B cell (primary cell): Measurements from ENCODE around the gene TAF1C. TPM values are rescaled to one million over a fixed set of nuclear protein-coding genes. Genes with fewer than 3 reads are reported as not detected.

Source experiments
- ATAC-seq: fragments of 200-7000 bp; cut with Tn5 transposase; one replicate; pipeline ENCODE4 v1.10.0; 2021; ENCODE audit warnings: low read depth, mild to moderate bottlenecking, moderate number of reproducible peaks, moderate library complexity
- CTCF ChIA-PET: fragments of 350-600 bp; sonication (Branson Sonifier 250); formaldehyde crosslinking; loops from one replicate; lab custom pipeline; 2021; ENCODE audit warnings: antibody characterized with exemption, inconsistent platforms; lab: Charles Lee
- POLR2A ChIA-PET: fragments of 350-600 bp; sonication (Branson Sonifier 250); formaldehyde crosslinking; loops from one replicate; lab custom pipeline; 2021; ENCODE audit warnings: antibody characterized with exemption; lab: Charles Lee
- DNase-seq: peaks from one replicate; pipeline ENCODE4 v3.0.0; 2013
- H2AFZ ChIP-seq: 2 replicates; pipeline ENCODE4 v1.6.1; 2012; ENCODE audit warnings: mild to moderate bottlenecking, low read depth, low read length; ENCODE audit not compliant: insufficient read depth, poor library complexity, severe bottlenecking
- H3K27ac ChIP-seq, 2 donors: 1 replicate in 1 of 2; 2 replicates in 1 of 2; pipeline ENCODE4 v1.5.1; 2012 to 2013; ENCODE audit warnings: low read length in 2 of 2, mild to moderate bottlenecking in 2 of 2, moderate library complexity in 1 of 2
- H3K27me3 ChIP-seq, 4 experiments: fragments of 200-600 bp in 1 of 4; sonication (generic) in 1 of 4; replicated peaks in 1 of 4; 1 replicate in 2 of 4; 2 replicates in 2 of 4; pipeline versions ENCODE4 v1.6.1 to v1.7.0; 2013 to 2016; ENCODE audit warnings: low read length in 3 of 4, mild to moderate bottlenecking in 2 of 4, mixed read lengths in 1 of 4, moderate library complexity in 1 of 4; ENCODE audit not compliant: insufficient read depth in 4 of 4, control insufficient read depth in 3 of 4; ENCODE audit errors: control extremely low read depth in 1 of 4
- H3K36me3 ChIP-seq, 2 experiments: replicated peaks in 1 of 2; 1 replicate in 1 of 2; 2 replicates in 1 of 2; pipeline versions ENCODE4 v1.6.1 to v1.7.1; 2013; ENCODE audit warnings: low read length in 1 of 2; ENCODE audit not compliant: insufficient read depth in 2 of 2, control insufficient read depth in 1 of 2; ENCODE audit errors: control extremely low read depth in 1 of 2, extremely low read depth in 1 of 2
- H3K4me1 ChIP-seq, 2 donors: fragments of 200-600 bp in 1 of 2; sonication (generic) in 1 of 2; 1 replicate in 1 of 2; 2 replicates in 1 of 2; pipeline versions ENCODE4 v1.5.1 to v1.6.1; 2013 to 2017; ENCODE audit warnings: low read length in 2 of 2; ENCODE audit not compliant: control insufficient read depth in 2 of 2, insufficient read depth in 2 of 2
- H3K4me2 ChIP-seq: replicated peaks from 2 replicates; pipeline ENCODE3; 2012; ENCODE audit warnings: mild to moderate bottlenecking, low read depth, low read length; ENCODE audit not compliant: poor library complexity, severe bottlenecking
- H3K4me3 ChIP-seq, 5 experiments: fragments of 200-600 bp in 1 of 5; sonication (generic) in 1 of 5; 1 replicate in 3 of 5; 2 replicates in 2 of 5; pipeline versions ENCODE4 v1.5.1 to v1.7.0; 2011 to 2016; ENCODE audit warnings: low read length in 4 of 5, mild to moderate bottlenecking in 4 of 5, low read depth in 2 of 5, control low read depth in 1 of 5, moderate library complexity in 1 of 5; ENCODE audit not compliant: insufficient read depth in 1 of 5; ENCODE audit errors: control extremely low read depth in 1 of 5, extremely low read depth in 1 of 5
- H3K79me2 ChIP-seq: fragments of 200-600 bp; sonication (generic); one replicate; pipeline ENCODE4 v1.6.0; 2016; ENCODE audit warnings: low read length; ENCODE audit not compliant: control insufficient read depth, insufficient read depth
- H3K9ac ChIP-seq: fragments of 200-600 bp; sonication (generic); 2 replicates; pipeline ENCODE4 v1.6.1; 2017; ENCODE audit warnings: mild to moderate bottlenecking, low read length, moderate library complexity
- H3K9me3 ChIP-seq, 3 donors: one replicate each; pipeline versions ENCODE4 v1.6.1 to v1.7.1; 2013; ENCODE audit warnings: low read length in 2 of 3; ENCODE audit not compliant: control insufficient read depth in 2 of 3, insufficient read depth in 1 of 3; ENCODE audit errors: control extremely low read depth in 1 of 3
- H4K20me1 ChIP-seq: 2 replicates; pipeline ENCODE4 v1.6.0; 2012; ENCODE audit warnings: mild to moderate bottlenecking, low read length; ENCODE audit not compliant: insufficient read depth, control insufficient read depth, poor library complexity, severe bottlenecking
- H3K27ac Mint-ChIP-seq: one replicate; pipeline ENCODE4 v1.8.0; 2021; ENCODE audit warnings: mixed read lengths
- H3K27me3 Mint-ChIP-seq: one replicate; pipeline ENCODE4 v1.8.0; 2021; ENCODE audit warnings: mixed read lengths
- H3K4me1 Mint-ChIP-seq: one replicate; pipeline ENCODE4 v1.8.0; 2021; ENCODE audit warnings: mixed read lengths
- H3K4me3 Mint-ChIP-seq: one replicate; pipeline ENCODE4 v1.8.0; 2021; ENCODE audit warnings: mixed read lengths
- H3K9me3 Mint-ChIP-seq: one replicate; pipeline ENCODE4 v1.8.0; 2022; ENCODE audit warnings: mixed read lengths; ENCODE audit not compliant: insufficient read depth
- EZH2 ChIP-seq: IDR thresholded peaks from 2 replicates; pipeline ENCODE4 v1.6.1; 2012; ENCODE audit warnings: borderline replicate concordance, low read depth, mild to moderate bottlenecking, moderate library complexity, low read length; ENCODE audit not compliant: insufficient read depth, poor library complexity, severe bottlenecking
- WGBS: methylation state at CpG from one replicate; pipeline ENCODE4 v1.1.5; 2013; ENCODE audit warnings: missing lambda C conversion rate; ENCODE audit not compliant: insufficient coverage; 5-methylcytosine and 5-hydroxymethylcytosine counted together
- intact Hi-C: fragments of 100-400 bp; cut with micrococcal nuclease; formaldehyde crosslinking; loops from one replicate; pipeline ENCODE4 v1.10.0; 2022
- polyA plus RNA-seq: library from polyadenylated mRNA; depleted of rRNA; stranded (reverse); fragments of >200 nt; gene quantifications from 2 replicates; pipeline ENCODE4 v1.2.3, GENCODE V29; 2012
- total RNA-seq, 2 donors: library from RNA; stranded (reverse); fragments of 120-200 nt in 1 of 2; gene quantifications; 1 replicate in 1 of 2; 2 replicates in 1 of 2; pipeline versions ENCODE4 v1.2.3 to v1.2.4, GENCODE V29; 2013 to 2022
- TF ChIP-seq, protein P1 (sequence below): fragments of 200-600 bp; IDR thresholded peaks from one replicate; pipeline ENCODE4 v1.8.0; 2022; ENCODE audit warnings: antibody characterized with exemption, mild to moderate bottlenecking

The TAF1C gene
- total and polyA plus RNA-seq, 2 donors (not counting 1 experiment from before 2014, with no cell fraction given), result 115 to 125 TPM

DNA sequence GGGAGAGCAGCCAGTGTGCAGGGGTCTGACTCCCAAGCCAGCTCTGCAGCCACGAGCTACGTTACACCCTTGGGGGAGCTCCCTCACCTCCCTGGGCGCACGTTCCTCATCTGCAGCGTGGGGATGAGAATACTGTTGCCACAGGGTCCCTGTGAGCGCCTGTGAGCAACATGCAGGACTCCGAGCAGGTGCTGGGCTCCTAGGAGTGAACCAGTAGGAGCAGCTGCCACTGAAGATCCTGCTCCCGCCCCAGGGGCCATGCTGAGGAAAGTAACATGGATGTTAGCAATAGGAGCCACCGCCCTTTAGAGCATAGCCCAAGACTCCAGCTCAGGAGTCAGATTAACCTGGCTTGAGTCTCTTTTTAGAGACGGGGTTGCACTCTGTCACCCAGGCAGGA, 25.8 kb downstream of the TAF1C start:
- H3K9me3 ChIP-seq, result no peaks in the 10 kb centered on the region
- H4K20me1 ChIP-seq, result no peaks in the 10 kb centered on the region
- DNase-seq (no peak), ATAC-seq (no peak)
- H3K4me3 Mint-ChIP-seq, result no peak overlapping the region
- intact Hi-C loops, result no loop called here
- no peak overlapping the region for H3K4me2 ChIP-seq
- H3K27me3 ChIP-seq, result peaks cover 0 to 2% (median 0%) of the 10 kb centered on the region in 4 experiments
- no peaks in the 10 kb centered on the region for H3K4me1 ChIP-seq
- ChIA-PET POLR2A (interaction anchor here (0.9 kb wide), 1 partner anchor 45 kb away, joined by 3 read pairs; the partner anchor contains the start of gene MBTPS1), CTCF (no interaction called here)
- H3K79me2 ChIP-seq, result no peaks in the 10 kb centered on the region
- peaks cover 52% of the 10 kb centered on the region for H3K27me3 Mint-ChIP-seq
- H3K9me3 Mint-ChIP-seq, result no peaks in the 10 kb centered on the region
- H3K27ac ChIP-seq, result no peak overlapping the region
- H3K27ac Mint-ChIP-seq, result no peak overlapping the region
- no peaks in the 10 kb centered on the region for H3K36me3 ChIP-seq
- H3K9ac ChIP-seq, result no peak overlapping the region
- H3K4me1 Mint-ChIP-seq, result no peaks in the 10 kb centered on the region
- no peak overlapping the region for H3K4me3 ChIP-seq
- TF ChIP-seq EZH2, result no peak
- TF ChIP-seq, protein P1, sequence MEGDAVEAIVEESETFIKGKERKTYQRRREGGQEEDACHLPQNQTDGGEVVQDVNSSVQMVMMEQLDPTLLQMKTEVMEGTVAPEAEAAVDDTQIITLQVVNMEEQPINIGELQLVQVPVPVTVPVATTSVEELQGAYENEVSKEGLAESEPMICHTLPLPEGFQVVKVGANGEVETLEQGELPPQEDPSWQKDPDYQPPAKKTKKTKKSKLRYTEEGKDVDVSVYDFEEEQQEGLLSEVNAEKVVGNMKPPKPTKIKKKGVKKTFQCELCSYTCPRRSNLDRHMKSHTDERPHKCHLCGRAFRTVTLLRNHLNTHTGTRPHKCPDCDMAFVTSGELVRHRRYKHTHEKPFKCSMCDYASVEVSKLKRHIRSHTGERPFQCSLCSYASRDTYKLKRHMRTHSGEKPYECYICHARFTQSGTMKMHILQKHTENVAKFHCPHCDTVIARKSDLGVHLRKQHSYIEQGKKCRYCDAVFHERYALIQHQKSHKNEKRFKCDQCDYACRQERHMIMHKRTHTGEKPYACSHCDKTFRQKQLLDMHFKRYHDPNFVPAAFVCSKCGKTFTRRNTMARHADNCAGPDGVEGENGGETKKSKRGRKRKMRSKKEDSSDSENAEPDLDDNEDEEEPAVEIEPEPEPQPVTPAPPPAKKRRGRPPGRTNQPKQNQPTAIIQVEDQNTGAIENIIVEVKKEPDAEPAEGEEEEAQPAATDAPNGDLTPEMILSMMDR, result no peak
- H2AFZ ChIP-seq, result no peak overlapping the region
- 89% methylated on average over 10 of the region's 10 CpGs for whole genome bisulfite sequencing

DNA sequence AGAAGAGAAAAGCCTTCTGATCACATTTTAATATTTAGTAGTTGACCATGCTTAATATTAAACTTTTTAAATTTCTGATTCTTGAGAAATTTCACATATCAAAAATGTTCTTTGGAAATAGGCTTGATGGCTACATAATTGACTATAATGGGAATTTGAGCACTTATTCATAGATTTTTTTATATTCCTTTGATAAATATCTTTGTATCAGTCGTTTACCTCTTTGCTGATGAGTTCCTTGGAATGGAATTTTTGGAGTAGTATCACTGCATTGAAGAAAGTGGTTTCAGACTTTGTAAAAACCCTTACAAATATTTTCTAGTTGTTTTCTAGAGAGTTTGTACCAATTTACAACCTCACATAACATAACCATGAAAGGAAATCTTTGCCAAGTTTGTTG, 27.1 kb downstream of the TAF1C start:
- H3K4me2 ChIP-seq, result no peak overlapping the region

More for the DNA sequence above, 27.1 kb downstream of the TAF1C start:
- Mint-ChIP-seq H3K4me1 (no peaks in the 10 kb centered on the region), H3K4me3 (no peak overlapping the region), H3K27me3 (peaks cover 52% of the 10 kb centered on the region), H3K27ac (no peak overlapping the region), H3K9me3 (no peaks in the 10 kb centered on the region)
- WGBS, result no CpG with 5 or more reads among the region's 1 CpG
- no peak overlapping the region for H3K9ac ChIP-seq
- H4K20me1 ChIP-seq, result no peaks in the 10 kb centered on the region
- no peak overlapping the region for H2AFZ ChIP-seq
- no peaks in the 10 kb centered on the region for H3K9me3 ChIP-seq
- ChIA-PET POLR2A (interaction anchor here (0.9 kb wide), 1 partner anchor 43 kb away, joined by 3 read pairs; the partner anchor contains the start of gene MBTPS1), CTCF (no interaction called here)
- ATAC-seq (no peak), DNase-seq (no peak)
- H3K36me3 ChIP-seq, result no peaks in the 10 kb centered on the region
- no peak overlapping the region for H3K4me3 ChIP-seq
- no peaks in the 10 kb centered on the region for H3K4me1 ChIP-seq
- H3K79me2 ChIP-seq, result no peaks in the 10 kb centered on the region
- H3K27me3 ChIP-seq, result peaks cover 0 to 2% (median 0%) of the 10 kb centered on the region in 4 experiments
- intact Hi-C loops, result no loop called here
- H3K27ac ChIP-seq, result no peak overlapping the region
- TF ChIP-seq EZH2, result no peak
- TF ChIP-seq, protein P1, result no peak
